ENCODE results near the gene GORAB.
A peak's percentile ranks its signal among the peaks of the same experiment; 100 is the strongest.

Gene GORAB

DNA sequence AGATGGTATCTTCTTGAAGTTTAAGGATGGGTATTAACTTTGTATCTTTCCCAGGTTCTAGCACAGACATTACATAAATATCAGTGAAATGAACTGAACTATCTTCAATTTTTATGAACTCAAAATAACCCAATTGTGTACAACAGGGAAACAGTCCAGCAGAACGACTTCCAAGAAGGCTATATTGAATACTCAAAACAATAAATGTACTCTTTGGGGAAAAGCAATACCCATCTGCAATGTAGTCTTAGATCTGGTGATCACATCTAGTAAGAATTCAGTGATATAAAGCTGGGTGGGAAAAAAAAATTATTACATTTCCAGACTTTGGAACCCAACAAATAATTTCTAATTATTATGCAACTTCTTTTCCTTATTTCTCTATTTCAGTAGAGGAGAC lies 33.1 kb upstream of the GORAB start:
- H3K4me3 ChIP-seq (ENCODE audit: low read length), result no peak overlapping the region
- TF ChIP-seq, protein P1, sequence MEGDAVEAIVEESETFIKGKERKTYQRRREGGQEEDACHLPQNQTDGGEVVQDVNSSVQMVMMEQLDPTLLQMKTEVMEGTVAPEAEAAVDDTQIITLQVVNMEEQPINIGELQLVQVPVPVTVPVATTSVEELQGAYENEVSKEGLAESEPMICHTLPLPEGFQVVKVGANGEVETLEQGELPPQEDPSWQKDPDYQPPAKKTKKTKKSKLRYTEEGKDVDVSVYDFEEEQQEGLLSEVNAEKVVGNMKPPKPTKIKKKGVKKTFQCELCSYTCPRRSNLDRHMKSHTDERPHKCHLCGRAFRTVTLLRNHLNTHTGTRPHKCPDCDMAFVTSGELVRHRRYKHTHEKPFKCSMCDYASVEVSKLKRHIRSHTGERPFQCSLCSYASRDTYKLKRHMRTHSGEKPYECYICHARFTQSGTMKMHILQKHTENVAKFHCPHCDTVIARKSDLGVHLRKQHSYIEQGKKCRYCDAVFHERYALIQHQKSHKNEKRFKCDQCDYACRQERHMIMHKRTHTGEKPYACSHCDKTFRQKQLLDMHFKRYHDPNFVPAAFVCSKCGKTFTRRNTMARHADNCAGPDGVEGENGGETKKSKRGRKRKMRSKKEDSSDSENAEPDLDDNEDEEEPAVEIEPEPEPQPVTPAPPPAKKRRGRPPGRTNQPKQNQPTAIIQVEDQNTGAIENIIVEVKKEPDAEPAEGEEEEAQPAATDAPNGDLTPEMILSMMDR (IDR thresholded peaks at IDR 0.05; ENCODE audit: insufficient read depth, low read depth, low read length, missing control alignments), result no peak
- no peak for DNase-seq (ENCODE audit: low read depth)

DNA sequence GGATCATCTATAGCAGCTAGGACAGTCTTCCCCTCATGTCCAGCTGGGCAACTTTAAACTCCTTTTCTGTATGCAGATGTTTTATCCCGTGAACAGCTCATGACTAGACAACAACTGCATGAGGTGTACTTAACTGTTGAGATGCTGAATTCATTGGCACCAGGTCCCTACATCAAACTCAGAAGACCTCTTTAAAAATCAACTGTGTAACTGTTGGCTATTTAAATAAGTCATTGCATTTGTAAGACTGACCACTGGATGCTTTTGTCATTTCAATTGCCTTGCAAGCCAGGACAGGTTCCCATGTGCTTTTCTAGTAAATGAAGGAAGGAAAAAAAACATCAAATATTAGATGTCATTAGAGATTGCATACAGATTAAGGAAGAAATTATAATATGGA lies 28.3 kb upstream of the GORAB start:
- no peak for DNase-seq (ENCODE audit: low read depth)
- TF ChIP-seq, protein P1 (IDR thresholded peaks at IDR 0.05; ENCODE audit: insufficient read depth, low read depth, low read length, missing control alignments), result no peak
- no peak overlapping the region for H3K4me3 ChIP-seq (ENCODE audit: low read length)

DNA sequence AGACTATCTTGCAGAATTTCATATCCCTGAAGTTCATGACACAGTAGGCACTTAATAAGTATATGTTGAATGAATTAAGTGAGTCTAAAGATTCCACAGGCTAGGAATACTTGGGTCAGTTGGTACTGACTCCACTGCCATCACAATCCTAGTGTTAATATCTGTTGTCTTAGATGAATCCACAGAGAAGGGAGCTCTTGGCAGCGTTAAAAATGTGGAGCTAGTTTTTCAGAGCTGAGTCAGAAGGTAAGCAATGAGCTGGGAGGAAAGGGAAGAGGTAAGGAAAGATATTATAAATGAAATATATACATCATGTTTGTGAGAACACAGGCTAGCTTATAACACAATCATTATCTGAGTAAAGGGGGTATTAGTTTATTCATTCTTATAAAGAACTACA lies 21.8 kb upstream of the GORAB start:
- no peak overlapping the region for H3K4me3 ChIP-seq (ENCODE audit: low read length)
- TF ChIP-seq, protein P1 (IDR thresholded peaks at IDR 0.05; ENCODE audit: insufficient read depth, low read depth, low read length, missing control alignments), result no peak
- no peak for DNase-seq (ENCODE audit: low read depth)

DNA sequence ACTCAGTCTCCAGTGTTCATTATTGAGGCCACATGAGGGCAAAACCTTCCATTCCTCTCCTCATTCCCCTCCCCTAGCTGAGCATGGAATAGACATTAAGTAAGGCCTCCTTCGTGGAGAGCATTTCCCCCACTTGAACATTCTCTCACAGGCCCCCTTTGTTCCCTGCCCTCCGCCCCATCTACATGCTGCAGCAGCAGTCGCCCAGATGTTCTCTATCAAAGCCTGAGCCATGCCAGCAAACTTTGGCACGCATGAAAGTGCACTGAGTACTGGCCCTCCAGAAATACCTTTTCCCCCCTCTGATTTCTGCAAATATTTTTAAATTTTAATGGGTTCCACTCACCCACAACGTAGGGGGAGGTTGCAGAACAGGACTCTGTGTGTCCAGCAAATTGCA lies 20.9 kb upstream of the GORAB start:
- no peak overlapping the region for H3K4me3 ChIP-seq (ENCODE audit: low read length)
- DNase-seq (ENCODE audit: low read depth), result no peak
- TF ChIP-seq, protein P1 (IDR thresholded peaks at IDR 0.05; ENCODE audit: insufficient read depth, low read depth, low read length, missing control alignments), result no peak

DNA sequence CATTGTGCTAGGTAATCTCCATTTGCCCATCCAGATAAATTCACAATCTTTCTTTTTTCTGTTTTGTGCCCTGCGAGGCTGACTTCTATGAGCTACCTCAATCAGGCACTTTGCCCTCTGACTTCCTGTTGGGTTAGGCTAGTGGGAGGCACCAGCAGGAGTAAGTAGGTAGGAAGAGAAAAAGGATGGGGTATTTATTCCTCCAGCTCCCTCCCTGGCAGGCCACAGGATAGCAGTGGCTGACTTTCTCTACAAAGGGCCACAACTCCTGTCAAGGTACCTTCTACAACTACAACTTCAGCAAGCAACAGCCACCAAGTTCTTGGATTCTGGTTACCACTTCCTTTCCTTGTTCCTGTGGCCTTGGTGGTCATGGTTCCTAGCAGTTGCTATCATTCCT lies 18.8 kb upstream of the GORAB start:
- TF ChIP-seq, protein P1 (IDR thresholded peaks at IDR 0.05; ENCODE audit: insufficient read depth, low read depth, low read length, missing control alignments), result no peak
- no peak for DNase-seq (ENCODE audit: low read depth)
- H3K4me3 ChIP-seq (ENCODE audit: low read length), result no peak overlapping the region

DNA sequence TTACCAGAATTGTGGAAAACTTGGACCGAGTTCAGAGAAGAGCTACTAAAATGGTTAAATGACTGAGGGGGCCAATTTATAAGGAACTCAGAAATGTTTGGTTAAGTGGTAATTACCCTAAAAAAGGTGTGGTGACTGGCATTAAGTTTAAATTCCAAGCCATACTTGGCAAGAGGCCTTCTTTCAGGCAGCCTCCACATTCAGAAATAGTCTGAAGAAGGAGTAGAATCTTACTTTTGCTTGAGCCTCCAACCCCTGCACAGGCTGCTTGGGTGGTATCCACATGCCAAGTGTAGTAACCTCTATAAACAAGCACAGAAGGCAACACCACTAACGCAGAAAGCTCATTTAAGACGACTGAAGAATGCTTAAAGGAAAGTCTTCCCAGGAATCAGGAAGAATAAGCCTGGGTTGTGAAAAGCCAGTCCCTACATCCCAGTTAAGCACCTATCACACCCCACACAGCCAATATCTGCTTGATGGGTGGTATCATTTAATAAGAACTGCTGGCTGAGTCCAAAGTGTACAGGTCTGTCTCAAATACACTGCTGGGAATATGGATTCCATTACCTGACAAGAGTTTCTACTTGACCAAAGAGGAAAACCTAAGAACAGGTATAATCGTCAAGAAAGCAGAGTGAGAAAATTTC lies 13.7 kb upstream of the GORAB start:
- TF ChIP-seq, protein P1 (IDR thresholded peaks at IDR 0.05; ENCODE audit: insufficient read depth, low read depth, low read length, missing control alignments), result no peak
- no peak for DNase-seq (ENCODE audit: low read depth)
- H3K4me3 ChIP-seq (ENCODE audit: low read length), result no peak overlapping the region

DNA sequence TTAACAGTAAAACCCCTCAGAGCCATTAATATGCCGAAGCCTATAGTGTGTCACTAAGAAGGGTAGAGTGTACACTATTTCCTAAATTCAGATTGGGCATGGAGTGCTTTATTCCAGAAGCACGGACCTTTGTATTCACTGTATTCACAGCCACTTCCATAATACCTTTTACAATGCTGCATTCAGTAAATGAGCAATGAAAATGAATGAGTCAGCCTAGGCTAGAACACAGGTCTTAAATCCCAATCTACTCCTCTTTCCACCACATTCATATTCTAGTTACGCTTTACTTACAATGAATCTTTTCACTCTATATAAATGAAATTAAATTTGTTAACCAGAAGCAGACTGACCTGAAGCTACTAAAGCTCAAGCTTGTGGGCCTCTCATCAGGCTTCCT lies 13.0 kb upstream of the GORAB start:
- TF ChIP-seq, protein P1 (IDR thresholded peaks at IDR 0.05; ENCODE audit: insufficient read depth, low read depth, low read length, missing control alignments), result no peak
- peak; percentile 11 for DNase-seq (ENCODE audit: low read depth)
- no peak overlapping the region for H3K4me3 ChIP-seq (ENCODE audit: low read length)

Measured in epithelial cell of esophagus (primary cell).